Adrenal gland (tissue), 5 donors: ENCODE data around the gene GPSM1.

Experiments
- POLR2A ChIP-seq, 2 donors: fragments of 450-650 bp; IDR thresholded peaks; one replicate each; pipeline ENCODE4 v1.6.1; 2017; ENCODE audit warnings: antibody characterized with exemption in 2 of 2, mild to moderate bottlenecking in 2 of 2, moderate library complexity in 1 of 2
- TF ChIP-seq, protein P1 (sequence below), 6 experiments: fragments of 450-650 bp in 4 of 6; fragments of 200-600 bp in 2 of 6; sonication (generic) in 1 of 6; IDR thresholded peaks; 1 replicate in 5 of 6; 2 replicates in 1 of 6; pipeline versions ENCODE4 v1.5.1 to v1.8.0; 2016 to 2021; ENCODE audit warnings: antibody characterized with exemption in 6 of 6, mild to moderate bottlenecking in 2 of 6, moderate library complexity in 1 of 6
- donor health status: DM: no; HTN: no; CAD: no.

- TF ChIP-seq, protein P1, sequence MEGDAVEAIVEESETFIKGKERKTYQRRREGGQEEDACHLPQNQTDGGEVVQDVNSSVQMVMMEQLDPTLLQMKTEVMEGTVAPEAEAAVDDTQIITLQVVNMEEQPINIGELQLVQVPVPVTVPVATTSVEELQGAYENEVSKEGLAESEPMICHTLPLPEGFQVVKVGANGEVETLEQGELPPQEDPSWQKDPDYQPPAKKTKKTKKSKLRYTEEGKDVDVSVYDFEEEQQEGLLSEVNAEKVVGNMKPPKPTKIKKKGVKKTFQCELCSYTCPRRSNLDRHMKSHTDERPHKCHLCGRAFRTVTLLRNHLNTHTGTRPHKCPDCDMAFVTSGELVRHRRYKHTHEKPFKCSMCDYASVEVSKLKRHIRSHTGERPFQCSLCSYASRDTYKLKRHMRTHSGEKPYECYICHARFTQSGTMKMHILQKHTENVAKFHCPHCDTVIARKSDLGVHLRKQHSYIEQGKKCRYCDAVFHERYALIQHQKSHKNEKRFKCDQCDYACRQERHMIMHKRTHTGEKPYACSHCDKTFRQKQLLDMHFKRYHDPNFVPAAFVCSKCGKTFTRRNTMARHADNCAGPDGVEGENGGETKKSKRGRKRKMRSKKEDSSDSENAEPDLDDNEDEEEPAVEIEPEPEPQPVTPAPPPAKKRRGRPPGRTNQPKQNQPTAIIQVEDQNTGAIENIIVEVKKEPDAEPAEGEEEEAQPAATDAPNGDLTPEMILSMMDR (IDR thresholded peaks at IDR 0.05) = no peak
- TF ChIP-seq POLR2A (IDR thresholded peaks at IDR 0.05) = no peak
Observed at GRCh38 chr9:136290508-136291000, 36.8 kb upstream of the GPSM1 start.
